ENCODE results near the gene NOTUM. TPM values are rescaled to one million over a fixed set of nuclear protein-coding genes. Genes with fewer than 3 reads are reported as not detected.
A peak's percentile ranks its signal among the peaks of the same experiment; 100 is the strongest.
"Not testable (repeated sequence)": the region's sequence is repeated elsewhere in the genome, so short reads cannot be mapped to it uniquely, and the experiment has no call there.

The NOTUM gene
- total RNA-seq, 3 donors from 2014 or later = 0.13 TPM; not detected in 2

DNA sequence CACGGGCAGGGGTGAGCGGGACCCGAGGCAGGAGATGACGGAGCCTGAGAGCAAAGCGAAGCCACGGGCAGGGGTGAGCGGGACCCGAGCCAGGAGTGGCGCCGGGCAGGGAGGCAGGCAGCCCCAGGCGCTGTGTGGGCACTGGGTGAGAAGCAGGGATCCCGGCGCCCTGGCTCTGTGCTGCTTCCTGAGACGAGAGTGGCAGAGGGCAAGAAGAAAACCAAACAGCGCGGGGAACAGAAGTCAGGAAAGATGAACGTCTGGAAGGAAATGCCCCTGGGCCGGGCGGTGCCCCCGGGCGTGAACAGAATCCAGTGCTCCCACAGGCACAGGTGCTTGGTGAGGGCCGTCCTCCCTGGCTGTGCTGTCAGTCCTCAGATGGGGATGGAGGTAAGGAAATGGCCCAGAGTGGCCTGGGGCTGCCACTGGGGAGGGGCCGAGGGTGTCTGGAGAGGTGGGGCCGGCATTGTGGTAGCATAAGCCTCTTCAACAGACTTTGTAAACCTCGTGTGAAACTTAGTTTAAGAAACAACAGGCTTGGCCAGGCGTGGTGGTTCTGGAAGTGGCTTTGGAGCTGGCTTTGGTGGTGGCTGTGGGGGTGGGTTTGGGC is 26.3 kb upstream of the NOTUM start:
- no peak for DNase-seq
- intact Hi-C loops (cut with DNase I, micrococcal nuclease) = no loop called here
- no peaks in the 10 kb centered on the region for H3K9me3 ChIP-seq
- TF ChIP-seq, protein P1, sequence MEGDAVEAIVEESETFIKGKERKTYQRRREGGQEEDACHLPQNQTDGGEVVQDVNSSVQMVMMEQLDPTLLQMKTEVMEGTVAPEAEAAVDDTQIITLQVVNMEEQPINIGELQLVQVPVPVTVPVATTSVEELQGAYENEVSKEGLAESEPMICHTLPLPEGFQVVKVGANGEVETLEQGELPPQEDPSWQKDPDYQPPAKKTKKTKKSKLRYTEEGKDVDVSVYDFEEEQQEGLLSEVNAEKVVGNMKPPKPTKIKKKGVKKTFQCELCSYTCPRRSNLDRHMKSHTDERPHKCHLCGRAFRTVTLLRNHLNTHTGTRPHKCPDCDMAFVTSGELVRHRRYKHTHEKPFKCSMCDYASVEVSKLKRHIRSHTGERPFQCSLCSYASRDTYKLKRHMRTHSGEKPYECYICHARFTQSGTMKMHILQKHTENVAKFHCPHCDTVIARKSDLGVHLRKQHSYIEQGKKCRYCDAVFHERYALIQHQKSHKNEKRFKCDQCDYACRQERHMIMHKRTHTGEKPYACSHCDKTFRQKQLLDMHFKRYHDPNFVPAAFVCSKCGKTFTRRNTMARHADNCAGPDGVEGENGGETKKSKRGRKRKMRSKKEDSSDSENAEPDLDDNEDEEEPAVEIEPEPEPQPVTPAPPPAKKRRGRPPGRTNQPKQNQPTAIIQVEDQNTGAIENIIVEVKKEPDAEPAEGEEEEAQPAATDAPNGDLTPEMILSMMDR (IDR thresholded peaks at IDR 0.05) = no peak
- peaks cover 16% of the 10 kb centered on the region for H3K4me1 ChIP-seq (ENCODE audit: low read depth)
- no peak for ATAC-seq
- H3K4me3 ChIP-seq = no peak overlapping the region
- H3K36me3 ChIP-seq (ENCODE audit: low read depth) = no peaks in the 10 kb centered on the region

DNA sequence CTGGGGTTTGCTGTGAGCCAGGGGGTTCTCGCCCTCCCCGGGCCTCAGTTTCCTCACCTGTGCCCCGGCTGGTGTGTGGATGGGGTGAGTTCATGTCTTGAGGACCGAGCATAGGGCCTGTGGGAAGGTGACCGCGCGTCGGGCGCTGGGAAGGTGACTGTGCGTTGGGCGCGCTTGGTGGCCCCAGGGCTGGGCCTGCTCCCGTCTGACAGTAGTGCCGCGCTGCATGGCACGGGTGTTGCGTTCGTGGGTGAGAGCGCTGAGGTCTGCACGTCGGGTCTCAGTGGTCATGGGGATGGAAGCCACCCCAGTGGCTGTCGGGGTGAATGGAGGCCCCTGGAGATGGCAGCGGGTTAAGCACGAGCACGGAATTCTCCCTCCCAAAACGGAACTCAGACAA is 25.6 kb upstream of the NOTUM start:
- ATAC-seq (no peak), DNase-seq (no peak)
- Histone ChIP-seq H3K4me1 (ENCODE audit: low read depth) (peaks cover 10% of the 10 kb centered on the region), H3K36me3 (ENCODE audit: low read depth) (no peaks in the 10 kb centered on the region), H3K9me3 (no peaks in the 10 kb centered on the region), H3K4me3 (no peak overlapping the region)
- TF ChIP-seq, protein P1 (IDR thresholded peaks at IDR 0.05) = no peak
- intact Hi-C loops (cut with DNase I, micrococcal nuclease) = no loop called here

DNA sequence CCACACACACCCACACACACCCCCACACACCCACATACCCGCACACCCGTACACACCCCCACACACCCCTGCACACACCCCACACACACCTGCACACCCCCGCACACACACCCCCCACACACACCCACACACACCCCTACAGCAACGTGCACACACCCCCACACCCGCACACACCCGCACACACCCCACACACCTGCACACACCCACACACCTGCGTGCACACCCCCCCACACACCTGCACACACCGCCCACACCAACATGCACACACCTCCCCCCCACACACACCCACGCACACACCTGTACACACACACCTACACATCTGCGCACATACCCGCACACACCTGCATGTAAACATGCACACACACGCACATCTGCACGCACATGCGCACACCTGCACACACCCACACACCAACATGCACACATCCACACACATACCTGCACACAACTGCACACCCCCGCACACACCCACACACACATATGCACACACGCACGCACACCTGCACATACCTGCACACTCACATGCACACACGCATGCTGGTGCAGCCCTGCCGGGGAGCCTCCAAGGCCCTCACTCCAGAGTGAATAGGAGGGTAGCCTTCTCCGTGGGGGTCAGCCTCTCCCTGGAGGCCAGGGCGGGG is 23.9 kb upstream of the NOTUM start:
- H3K4me3 ChIP-seq = no peak overlapping the region
- no peaks in the 10 kb centered on the region for H3K9me3 ChIP-seq
- ATAC-seq (no peak), DNase-seq (no peak)
- TF ChIP-seq, protein P1 (IDR thresholded peaks at IDR 0.05) = no peak
- no peaks in the 10 kb centered on the region for H3K36me3 ChIP-seq (ENCODE audit: low read depth)
- H3K4me1 ChIP-seq (ENCODE audit: low read depth) = peaks cover 4% of the 10 kb centered on the region
- intact Hi-C loops (cut with DNase I, micrococcal nuclease) = no loop called here

DNA sequence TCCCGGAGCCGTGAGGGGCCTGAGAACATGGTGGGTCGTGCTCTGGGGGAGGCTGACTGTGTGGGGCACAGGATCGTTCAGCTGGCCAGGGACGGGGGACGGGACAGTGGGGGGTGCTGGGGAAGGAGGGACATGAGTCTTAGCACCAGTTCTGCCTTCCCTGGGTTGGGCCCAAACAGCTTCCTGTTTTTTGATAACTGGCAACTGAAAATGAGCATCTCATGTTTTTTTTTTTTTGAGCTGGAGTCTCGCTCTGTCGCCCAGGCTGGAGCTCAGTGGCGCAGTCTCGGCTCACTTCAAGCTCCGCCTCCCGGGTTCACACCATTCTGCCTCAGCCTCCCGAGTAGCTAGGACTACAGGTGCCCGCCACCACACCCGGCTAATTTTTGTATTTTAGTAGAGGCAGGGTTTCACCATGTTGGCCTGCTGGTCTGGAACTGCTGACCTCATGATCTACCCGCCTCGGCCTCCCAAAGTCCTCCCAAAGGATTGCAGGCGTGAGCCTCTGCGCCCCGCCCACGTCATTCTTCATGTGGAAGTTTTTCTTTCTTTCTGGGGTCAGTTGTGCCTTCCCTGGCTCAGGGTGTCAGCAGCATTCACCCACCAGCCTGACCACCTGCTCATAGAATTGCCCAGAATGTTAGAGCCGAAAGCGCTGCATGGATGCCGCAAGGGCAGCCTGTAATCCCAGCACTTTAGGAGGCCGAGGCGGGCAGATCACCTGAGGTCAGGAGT is 22.8 kb upstream of the NOTUM start:
- H3K9me3 ChIP-seq = no peaks in the 10 kb centered on the region
- DNase-seq (no peak), ATAC-seq (no peak)
- H3K36me3 ChIP-seq (ENCODE audit: low read depth) = no peaks in the 10 kb centered on the region
- no peak overlapping the region for H3K4me3 ChIP-seq
- TF ChIP-seq, protein P1 (IDR thresholded peaks at IDR 0.05) = no peak
- intact Hi-C loops (cut with DNase I, micrococcal nuclease) = no loop called here
- peaks cover 4% of the 10 kb centered on the region for H3K4me1 ChIP-seq (ENCODE audit: low read depth)

DNA sequence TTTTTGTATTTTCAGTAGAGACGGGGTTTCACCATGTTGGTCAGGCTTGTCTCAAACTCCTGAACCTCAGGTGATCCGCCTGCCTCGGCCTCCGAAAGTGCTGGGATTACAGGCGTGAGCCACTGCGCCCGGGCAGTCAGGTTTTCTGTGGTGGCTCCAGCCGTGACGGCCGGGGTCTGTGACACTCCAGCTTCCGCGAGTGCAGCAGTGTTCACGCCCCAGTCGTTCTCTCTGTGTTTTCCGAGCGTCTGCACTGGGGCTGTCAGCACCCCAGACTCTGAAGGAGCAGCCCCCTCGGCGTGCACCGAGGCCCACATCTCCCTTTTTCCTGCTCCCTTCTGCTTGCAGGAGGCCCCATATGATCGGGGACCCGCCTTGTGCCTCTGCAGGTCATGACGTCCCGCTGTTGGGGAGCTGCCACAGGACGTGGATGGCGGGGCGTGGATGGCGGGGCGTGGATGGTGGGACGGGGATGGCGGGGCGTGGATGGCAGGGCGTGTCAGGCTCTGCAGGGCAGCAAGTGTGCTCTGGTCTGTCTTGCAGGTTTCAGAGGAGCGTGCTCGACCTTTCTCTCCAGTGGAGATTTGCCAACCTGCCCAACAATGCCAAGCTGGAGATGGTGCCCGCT is 22.1 kb upstream of the NOTUM start:
- peaks cover 4% of the 10 kb centered on the region for H3K4me1 ChIP-seq (ENCODE audit: low read depth)
- H3K4me3 ChIP-seq = no peak overlapping the region
- intact Hi-C loops (cut with DNase I, micrococcal nuclease) = no loop called here
- H3K9me3 ChIP-seq = no peaks in the 10 kb centered on the region
- H3K36me3 ChIP-seq (ENCODE audit: low read depth) = no peaks in the 10 kb centered on the region
- TF ChIP-seq, protein P1 (IDR thresholded peaks at IDR 0.05) = no peak
- DNase-seq (no peak), ATAC-seq (peak; percentile 11)

DNA sequence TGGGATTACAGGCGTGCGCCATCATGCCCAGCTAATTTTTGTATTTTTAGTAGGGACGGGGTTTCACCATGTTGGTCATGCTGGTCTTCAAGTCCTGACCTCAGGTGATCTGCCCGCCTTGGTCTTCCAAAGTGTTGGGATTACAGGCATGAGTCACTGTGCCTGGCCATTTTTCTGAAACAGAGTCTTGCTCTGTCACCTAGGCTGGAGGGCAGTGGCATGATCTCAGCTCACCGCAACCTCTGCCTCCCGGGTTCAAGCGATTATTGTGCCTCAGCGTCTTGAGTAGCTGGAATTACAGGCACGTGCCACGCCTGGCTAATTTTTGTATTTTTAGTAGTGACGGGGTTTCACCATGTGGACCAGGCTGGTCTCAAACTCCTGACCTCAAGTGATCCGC is 20.5 kb upstream of the NOTUM start:
- H3K4me3 ChIP-seq; DNase-seq; H3K36me3 ChIP-seq (ENCODE audit: low read depth); ATAC-seq; H3K4me1 ChIP-seq (ENCODE audit: low read depth); intact Hi-C loops (cut with DNase I, micrococcal nuclease); H3K9me3 ChIP-seq: not testable (repeated sequence)
